HUES6 (cell line): Measurements from ENCODE around the gene KRTAP12-3.
"Not testable (repeated sequence)": the region's sequence is repeated elsewhere in the genome, so short reads cannot be mapped to it uniquely, and the experiment has no call there.

Source experiments
- H3K27ac ChIP-seq: 2 replicates; pipeline ENCODE4 v1.7.0; 2013; ENCODE audit warnings: low read depth, mild to moderate bottlenecking, low read length, inconsistent platforms
- H3K27me3 ChIP-seq: 2 replicates; pipeline ENCODE4 v1.6.1; 2013; ENCODE audit warnings: low read length; ENCODE audit not compliant: control insufficient read depth, insufficient read depth
- H3K36me3 ChIP-seq: 2 replicates; pipeline ENCODE4 v1.6.1; 2013; ENCODE audit warnings: low read length; ENCODE audit not compliant: control insufficient read depth, insufficient read depth
- H3K4me1 ChIP-seq: 2 replicates; pipeline ENCODE4 v1.6.1; 2013; ENCODE audit warnings: low read length; ENCODE audit not compliant: control insufficient read depth, insufficient read depth
- H3K4me3 ChIP-seq: 2 replicates; pipeline ENCODE4 v1.5.1; 2013; ENCODE audit warnings: low read depth, low read length
- H3K9ac ChIP-seq: one replicate; pipeline ENCODE4 v1.6.1; 2013; ENCODE audit warnings: mild to moderate bottlenecking, low read length
- H3K9me3 ChIP-seq: 2 replicates; pipeline ENCODE4 v1.6.1; 2013; ENCODE audit warnings: low read depth, low read length; ENCODE audit not compliant: control insufficient read depth, insufficient read depth

KRTAP12-3 gene

DNA sequence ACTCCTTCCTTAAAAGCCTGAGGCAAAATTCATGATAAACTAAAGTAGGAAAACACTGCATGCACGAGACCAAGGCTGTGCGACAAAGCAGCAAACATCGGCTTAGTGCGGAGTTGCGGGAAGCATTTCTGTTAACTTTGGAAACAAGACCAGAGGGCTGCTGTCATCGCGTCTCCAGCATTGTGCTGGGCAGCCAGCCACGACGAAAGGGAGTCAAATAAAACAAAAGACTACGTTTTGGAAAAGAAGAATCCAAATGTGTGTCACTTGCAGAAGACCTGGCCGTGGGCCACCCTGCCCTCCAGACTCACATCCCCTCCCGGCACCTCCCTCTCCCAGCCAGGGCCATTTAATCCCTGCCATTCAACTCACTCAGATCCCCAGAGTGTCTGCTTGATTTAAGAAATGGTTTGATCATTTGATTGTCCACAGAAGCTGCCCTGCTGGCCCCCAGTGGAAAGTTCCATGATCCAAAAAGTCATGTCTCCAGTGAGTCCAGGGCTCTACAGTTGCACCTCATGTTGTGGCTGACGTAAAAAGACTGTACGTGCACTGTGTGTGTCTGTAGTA is 13.9 kb upstream of the KRTAP12-3 start:
- no peak overlapping the region for H3K9ac ChIP-seq
- H3K36me3 ChIP-seq: no peaks in the 10 kb centered on the region
- peaks cover 9% of the 10 kb centered on the region for H3K4me1 ChIP-seq
- H3K27ac ChIP-seq: no peak overlapping the region
- H3K27me3 ChIP-seq: no peaks in the 10 kb centered on the region
- H3K4me3 ChIP-seq: no peak overlapping the region
- H3K9me3 ChIP-seq: peaks cover 23% of the 10 kb centered on the region

DNA sequence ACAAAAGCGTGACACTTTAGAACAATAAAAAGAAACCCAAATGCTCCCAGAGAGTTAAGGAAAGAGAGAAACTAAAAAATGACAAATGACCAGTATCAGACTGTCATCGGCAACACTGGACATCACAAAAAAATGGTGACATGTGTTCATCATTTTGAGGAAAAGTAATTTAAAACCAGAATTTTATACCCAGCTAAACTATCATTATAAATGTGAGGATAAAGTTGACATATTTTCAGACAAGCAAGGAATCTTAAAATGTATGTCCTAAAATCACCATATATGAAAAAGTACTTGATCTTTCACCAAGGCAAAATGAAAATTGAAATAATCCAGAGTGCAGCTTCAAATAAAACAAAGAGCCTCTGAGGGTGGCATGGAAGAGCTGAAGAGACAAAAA is 12.9 kb upstream of the KRTAP12-3 start:
- peaks cover 9% of the 10 kb centered on the region for H3K4me1 ChIP-seq

DNA sequence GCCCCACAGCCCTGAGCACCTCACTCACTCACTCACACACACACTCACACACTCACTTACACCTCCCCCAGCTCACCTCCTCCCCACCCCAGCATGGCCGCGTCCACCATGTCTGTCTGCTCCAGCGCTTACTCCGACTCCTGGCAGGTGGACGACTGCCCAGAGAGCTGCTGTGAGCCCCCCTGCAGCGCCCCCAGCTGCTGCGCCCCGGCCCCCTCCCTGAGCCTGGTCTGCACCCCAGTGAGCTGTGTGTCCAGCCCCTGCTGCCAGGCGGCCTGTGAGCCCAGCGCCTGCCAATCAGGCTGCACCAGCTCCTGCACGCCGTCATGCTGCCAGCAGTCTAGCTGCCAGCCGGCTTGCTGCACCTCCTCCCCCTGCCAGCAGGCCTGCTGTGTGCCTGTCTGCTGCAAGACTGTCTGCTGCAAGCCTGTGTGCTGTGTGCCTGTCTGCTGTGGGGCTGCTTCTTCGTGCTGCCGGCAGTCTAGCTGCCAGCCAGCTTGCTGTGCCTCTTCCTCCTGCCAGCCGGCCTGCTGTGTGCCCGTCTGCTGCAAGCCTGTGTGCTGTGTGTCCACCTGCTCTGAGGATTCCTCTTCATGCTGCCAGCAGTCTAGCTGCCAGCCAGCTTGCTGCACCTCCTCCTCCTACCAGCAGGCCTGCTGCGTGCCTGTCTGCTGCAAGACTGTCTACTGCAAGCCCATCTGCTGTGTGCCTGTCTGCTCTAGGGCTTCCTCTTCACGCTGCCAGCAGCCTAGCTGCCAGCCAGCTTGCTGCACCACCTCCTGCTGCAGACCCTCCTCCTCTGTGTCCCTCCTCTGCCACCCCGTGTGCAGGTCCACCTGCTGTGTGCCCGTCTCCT is 11.1 kb upstream of the KRTAP12-3 start, which contains the start of gene KRTAP10-11:
Gene KRTAP10-11 (plus strand): TSS at position 49 of the 856 bp plus-strand sequence. CDS start 45 bp downstream, at position 94.
- H3K27me3 ChIP-seq, H3K4me1 ChIP-seq, H3K9ac ChIP-seq, H3K4me3 ChIP-seq, H3K27ac ChIP-seq, H3K36me3 ChIP-seq: not testable (repeated sequence)
- peaks cover 16% of the 10 kb centered on the region for H3K9me3 ChIP-seq

More for the DNA sequence above, 12.9 kb upstream of the KRTAP12-3 start:
- Histone ChIP-seq H3K27me3 (no peaks in the 10 kb centered on the region), H3K9ac (no peak overlapping the region), H3K9me3 (peaks cover 23% of the 10 kb centered on the region), H3K36me3 (no peaks in the 10 kb centered on the region), H3K27ac (no peak overlapping the region), H3K4me3 (no peak overlapping the region)

DNA sequence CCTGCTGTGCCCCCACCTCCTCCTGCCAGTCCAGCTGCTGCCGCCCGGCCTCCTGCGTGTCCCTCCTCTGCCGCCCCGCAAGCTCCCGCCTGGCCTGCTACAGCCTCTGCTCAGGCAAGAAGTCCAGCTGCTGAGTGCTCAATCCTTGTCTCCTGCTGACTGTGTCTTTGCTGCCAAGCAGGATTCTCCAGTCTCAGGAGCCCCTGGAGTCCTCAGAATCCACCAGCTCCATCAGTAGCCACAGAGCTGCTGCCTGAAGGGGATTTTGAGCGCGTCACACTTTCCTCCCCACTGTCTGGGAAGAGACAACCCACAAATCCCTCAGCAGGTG is 10.5 kb upstream of the KRTAP12-3 start:
- Histone ChIP-seq H3K9me3 (peaks cover 16% of the 10 kb centered on the region), H3K4me1 (peaks cover 9% of the 10 kb centered on the region), H3K9ac (no peak overlapping the region), H3K27ac (no peak overlapping the region), H3K4me3 (no peak overlapping the region), H3K36me3 (no peaks in the 10 kb centered on the region), H3K27me3 (no peaks in the 10 kb centered on the region)

DNA sequence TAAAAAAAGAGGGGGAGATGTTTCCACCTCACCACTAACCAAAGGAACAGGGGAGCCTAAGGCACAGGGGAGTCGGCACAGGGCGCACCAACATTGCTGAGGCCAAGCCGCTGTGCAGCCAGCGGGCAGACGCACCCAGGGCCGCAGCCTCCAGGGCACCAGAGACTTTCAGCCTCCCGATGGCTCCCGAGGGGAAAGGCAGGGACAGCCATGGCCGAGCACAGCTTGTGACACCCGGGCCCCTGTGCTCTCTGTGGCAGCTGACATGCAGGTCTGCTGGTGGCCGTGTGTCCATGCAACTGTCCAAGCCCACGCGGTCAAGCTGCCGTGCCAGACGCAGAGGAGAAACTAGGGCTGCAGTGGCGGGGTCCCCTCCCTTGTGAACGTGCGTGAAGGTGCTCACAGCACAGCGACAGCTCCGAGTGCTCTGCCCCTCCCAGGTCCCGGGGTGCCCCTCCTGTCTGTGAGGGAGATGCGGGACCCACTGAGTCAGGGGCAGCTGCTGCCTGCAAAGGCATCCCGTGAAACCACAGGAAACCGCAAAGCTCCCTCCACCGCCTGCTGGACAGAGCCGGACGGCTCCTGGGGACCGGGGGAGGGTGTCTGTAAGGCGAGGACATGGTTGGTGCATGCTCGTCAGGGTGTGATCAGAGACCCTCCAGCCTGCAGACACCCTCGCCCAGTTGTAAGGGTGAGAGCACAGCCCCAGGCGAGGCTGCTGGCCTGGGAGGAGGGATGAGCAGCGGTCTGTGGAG is 9.0 kb upstream of the KRTAP12-3 start:
- Histone ChIP-seq H3K27me3 (no peaks in the 10 kb centered on the region), H3K9ac (no peak overlapping the region), H3K9me3 (peaks cover 11% of the 10 kb centered on the region), H3K27ac (no peak overlapping the region), H3K4me3 (no peak overlapping the region), H3K36me3 (no peaks in the 10 kb centered on the region), H3K4me1 (peaks cover 9% of the 10 kb centered on the region)

DNA sequence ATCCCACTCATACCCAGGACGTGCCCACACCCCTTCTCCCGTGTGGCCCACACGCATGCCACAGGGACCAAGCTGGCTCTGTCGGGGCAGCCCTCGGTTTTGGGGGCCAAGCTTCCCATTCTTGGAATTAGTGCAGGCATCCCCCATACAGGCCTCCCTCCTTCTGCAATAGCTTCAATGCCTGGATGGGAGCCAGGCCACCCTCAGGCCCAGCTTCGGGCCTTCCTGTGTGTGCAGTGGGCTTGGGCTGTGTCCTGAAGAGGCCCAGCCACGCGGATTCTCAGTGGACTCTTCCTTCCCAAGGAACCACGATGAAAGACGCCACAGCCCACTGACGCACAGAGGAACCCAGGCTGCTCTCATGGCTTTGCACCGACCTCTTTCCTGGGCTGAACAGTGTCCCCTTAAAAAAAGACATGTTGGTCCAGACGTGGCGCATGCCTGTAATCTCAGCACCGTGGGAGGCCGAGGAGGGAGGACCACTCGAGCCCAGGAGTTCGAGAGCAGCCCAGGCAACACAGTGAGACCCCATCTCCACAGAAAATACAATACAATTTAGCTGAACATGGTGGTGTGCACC is 8.1 kb upstream of the KRTAP12-3 start:
- no peak overlapping the region for H3K27ac ChIP-seq
- peaks cover 9% of the 10 kb centered on the region for H3K4me1 ChIP-seq
- H3K9me3 ChIP-seq: peaks cover 5% of the 10 kb centered on the region; the same call in 1 of the 2 replicates
- H3K9ac ChIP-seq: no peak overlapping the region
- no peaks in the 10 kb centered on the region for H3K27me3 ChIP-seq
- H3K4me3 ChIP-seq: no peak overlapping the region
- no peaks in the 10 kb centered on the region for H3K36me3 ChIP-seq

DNA sequence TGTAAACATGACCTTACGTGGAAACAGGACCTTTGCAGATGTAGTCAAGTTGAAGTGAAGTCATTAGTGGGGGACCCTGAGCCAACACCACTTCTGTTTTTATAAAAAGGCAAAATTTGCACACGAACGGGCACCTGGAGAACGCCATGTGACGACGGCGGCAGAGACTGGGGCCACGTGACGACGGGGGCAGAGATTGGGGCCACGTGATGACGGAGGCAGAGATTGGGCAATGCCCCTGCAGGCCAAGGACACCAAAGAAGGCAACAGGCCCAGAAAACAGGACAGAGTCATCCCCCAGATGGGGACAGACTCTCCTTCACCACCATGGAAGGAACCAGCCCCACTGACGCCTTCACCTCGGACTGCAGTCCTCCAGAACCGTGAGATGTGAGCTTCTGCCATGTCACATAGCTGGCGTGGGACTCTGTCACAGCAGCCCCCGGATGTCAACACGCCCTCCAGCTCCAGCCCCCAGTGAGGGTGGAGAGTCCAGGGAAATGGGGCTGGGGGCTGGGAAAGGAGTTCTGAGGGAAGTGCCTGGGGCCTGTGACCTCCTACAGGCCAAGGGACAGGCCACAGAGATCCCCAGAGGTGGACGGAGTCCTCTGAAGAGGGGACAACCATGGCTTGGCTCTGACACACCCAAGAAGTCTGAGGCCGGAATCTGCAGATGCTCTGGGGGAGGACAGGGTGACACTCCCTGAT is 7.3 kb upstream of the KRTAP12-3 start:
- H3K36me3 ChIP-seq: no peaks in the 10 kb centered on the region
- no peak overlapping the region for H3K27ac ChIP-seq
- no peak overlapping the region for H3K9ac ChIP-seq
- peaks cover under 1% of the 10 kb centered on the region; the same call in 1 of the 2 replicates for H3K9me3 ChIP-seq
- H3K27me3 ChIP-seq: no peaks in the 10 kb centered on the region
- H3K4me1 ChIP-seq: peaks cover 9% of the 10 kb centered on the region
- no peak overlapping the region for H3K4me3 ChIP-seq

DNA sequence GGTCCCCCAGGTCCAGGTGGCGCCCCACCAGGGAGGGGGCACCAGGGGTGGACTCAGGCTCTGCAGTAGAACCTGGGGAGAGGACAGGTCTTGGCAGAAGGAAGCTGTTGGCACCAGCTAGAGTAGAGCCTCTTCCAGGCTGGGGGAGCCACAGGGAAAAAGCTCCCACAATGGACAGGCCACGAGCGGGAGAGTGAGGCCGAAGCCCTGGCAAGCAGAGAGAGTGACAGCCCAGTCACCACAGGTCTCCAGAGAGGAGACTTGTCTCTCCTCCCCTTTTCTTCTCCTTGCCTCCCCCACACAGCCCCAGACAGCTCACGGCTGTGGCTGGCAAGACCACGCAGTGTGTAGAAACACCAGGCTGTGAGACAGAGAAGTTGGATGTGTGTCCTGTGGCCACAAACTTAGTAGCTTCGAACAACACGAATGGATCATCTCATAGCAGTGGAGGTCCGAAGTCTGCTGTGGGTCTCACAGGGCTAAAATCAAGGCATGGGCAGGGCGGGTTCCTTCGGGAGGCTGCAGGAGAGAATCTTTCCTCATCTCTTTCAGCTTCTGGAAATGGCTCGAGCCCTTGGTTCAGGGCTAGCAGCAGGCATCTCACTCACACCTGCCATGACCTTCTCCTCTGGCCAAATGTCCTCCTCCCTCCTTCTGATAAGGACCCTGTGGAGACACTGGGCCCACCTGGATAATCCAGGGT is 6.6 kb upstream of the KRTAP12-3 start:
- H3K9ac ChIP-seq: no peak overlapping the region
- H3K27ac ChIP-seq: no peak overlapping the region
- no peak overlapping the region for H3K4me3 ChIP-seq
- no peaks in the 10 kb centered on the region for H3K9me3 ChIP-seq
- H3K36me3 ChIP-seq: no peaks in the 10 kb centered on the region
- no peaks in the 10 kb centered on the region for H3K27me3 ChIP-seq
- peaks cover 9% of the 10 kb centered on the region for H3K4me1 ChIP-seq

DNA sequence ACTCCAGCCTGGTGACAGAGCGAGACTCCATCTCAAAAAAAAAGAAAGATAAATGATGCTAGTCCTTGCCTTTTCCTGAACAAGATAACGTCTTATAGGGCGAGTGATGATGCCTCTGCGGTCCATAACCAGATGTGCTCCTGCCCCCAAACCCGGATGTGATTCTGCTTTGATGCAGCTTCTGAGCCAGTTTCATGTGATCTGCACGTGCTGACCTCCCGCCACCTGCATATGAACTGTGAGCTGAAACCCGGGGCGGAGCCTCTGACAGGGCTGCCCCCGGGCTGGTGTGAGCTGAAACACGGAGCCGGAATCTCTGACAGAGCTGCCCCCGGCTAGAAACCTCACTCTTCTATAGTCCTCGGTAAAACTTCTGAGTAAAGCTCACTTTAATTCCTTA is 4.6 kb upstream of the KRTAP12-3 start:
- Histone ChIP-seq H3K27me3 (no peaks in the 10 kb centered on the region), H3K36me3 (no peaks in the 10 kb centered on the region), H3K4me1 (no peaks in the 10 kb centered on the region), H3K4me3 (no peak overlapping the region), H3K27ac (no peak overlapping the region), H3K9ac (no peak overlapping the region), H3K9me3 (no peaks in the 10 kb centered on the region)
